Left ventricle myocardium superior (tissue), 1 donor: Measurements from ENCODE around the gene BGN. TPM values are rescaled to one million over a fixed set of nuclear protein-coding genes. Genes with fewer than 3 reads are reported as not detected.

Experiments used
- ATAC-seq: fragments of 200-7000 bp; cut with Tn5 transposase; one replicate; pipeline ENCODE4 v1.9.1; 2020; ENCODE audit warnings: mild to moderate bottlenecking, moderate library complexity
- DNase-seq: peaks from one replicate; pipeline ENCODE4 v3.0.0-alpha.2; 2020
- intact Hi-C: fragments of 100-400 bp; cut with micrococcal nuclease; formaldehyde crosslinking; loops from one replicate; pipeline ENCODE4 v1.11.0; 2022
- total RNA-seq: library from RNA; stranded (reverse); fragmentation: NEBNext Ultra II Directional; extraction: Animal tissue kit (Norgen Biotek cat#: 25700); gene quantifications from one replicate; pipeline ENCODE4 v1.2.1, GENCODE V29; 2021
- donor health status: DM: no; HTN: yes; CAD: no; lungs with severe emphysema.

The BGN gene
- total RNA-seq, 1 donor from 2014 or later, result 40.6 TPM

GRCh38 chrX:153477364-153477857, 17.4 kb upstream of the BGN start:
- DNase-seq (no peak), ATAC-seq (no peak)
- intact Hi-C loops, result no loop called here

DNA sequence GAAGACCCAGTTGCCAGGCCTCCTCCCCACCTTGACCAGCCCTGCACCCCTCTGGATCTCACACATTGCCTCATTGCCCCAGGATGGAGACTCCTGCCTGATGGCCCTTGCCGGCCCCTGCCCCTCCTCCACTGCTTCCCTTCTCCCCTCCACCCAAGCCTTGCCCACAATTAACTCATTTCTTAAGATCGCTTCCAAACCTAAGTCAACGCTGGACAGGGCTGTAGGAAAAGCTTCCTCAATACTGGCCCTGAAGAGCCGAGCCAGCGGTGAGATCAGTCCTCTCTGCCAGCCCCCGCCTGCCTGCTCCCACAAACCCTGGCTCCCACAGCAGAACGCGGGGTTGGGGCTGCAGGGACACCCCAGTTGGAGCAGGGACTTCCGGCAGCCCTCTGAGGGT, 16.9 kb upstream of the BGN start:
- intact Hi-C loops, result no loop called here
- ATAC-seq, result peak; percentile 65
- DNase-seq, result peak; percentile 55

- intact Hi-C loops, result no loop called here
- ATAC-seq (no peak), DNase-seq (no peak)
These were observed 16.0 kb upstream of the BGN start for GRCh38 chrX:153478746-153479145.

- intact Hi-C loops, result no loop called here
- ATAC-seq (no peak), DNase-seq (no peak)
These were observed 13.7 kb upstream of the BGN start for GRCh38 chrX:153481043-153481442.

- no peak for ATAC-seq
- DNase-seq, result no peak
- intact Hi-C loops, result no loop called here
These were observed 12.3 kb upstream of the BGN start for GRCh38 chrX:153482376-153483015.

- ATAC-seq, result no peak
- no peak for DNase-seq
- intact Hi-C loops, result no loop called here
These were observed 9.2 kb upstream of the BGN start for GRCh38 chrX:153485396-153486080.

DNA sequence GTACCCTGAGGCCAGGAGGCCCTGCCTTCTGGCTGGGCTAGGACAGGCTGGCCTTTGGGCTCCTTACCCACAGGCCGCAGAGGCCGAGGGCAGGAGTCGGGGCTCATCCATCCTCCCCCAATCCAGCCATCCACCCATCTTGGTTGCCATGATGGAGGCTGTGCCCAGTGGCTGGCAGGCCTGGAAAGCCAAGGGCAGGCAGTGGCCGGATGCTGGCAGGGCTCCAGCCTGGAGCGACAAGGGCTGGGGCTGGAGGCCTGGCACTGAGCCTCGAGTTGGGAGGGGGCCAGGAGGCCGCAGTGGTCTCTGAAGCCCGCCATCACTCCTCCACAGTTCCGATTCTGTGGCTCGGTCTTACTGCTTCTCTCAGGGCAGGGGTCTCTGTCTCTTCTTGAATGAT, 8.6 kb upstream of the BGN start:
- DNase-seq (no peak), ATAC-seq (no peak)
- intact Hi-C loops, result no loop called here

DNA sequence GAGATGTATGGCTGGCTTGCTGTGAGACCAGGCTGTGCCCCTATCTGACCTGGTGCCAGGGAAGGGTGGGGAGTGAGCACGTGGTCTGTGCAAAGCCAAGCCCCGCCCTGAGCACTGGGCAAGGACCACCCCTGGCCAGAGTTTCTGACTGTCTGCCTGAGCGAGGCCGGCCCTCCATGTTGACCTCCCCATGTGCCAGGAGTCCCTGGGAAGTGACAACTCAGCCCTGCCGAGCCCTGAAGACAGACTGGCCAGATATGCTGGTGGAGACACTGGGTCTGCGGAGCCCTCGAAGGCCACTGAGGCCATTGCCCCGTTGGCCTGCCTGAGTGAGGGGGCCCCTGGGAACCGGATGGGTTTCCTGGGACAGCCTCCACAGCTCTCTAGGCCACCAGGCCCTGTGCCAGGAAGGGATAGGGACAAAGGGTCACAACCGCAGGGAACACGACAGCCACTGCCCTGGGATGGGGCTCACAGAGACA, 7.1 kb upstream of the BGN start:
- DNase-seq (peak; percentile 54), ATAC-seq (peak; percentile 19)
- intact Hi-C loops, result no loop called here

- intact Hi-C loops, result no loop called here
- ATAC-seq, result peak; percentile 78
- peak; percentile 63 for DNase-seq
These were observed 6.4 kb upstream of the BGN start for GRCh38 chrX:153488231-153488914.

- no peak for DNase-seq
- intact Hi-C loops, result no loop called here
- ATAC-seq, result no peak
These were observed 4.4 kb upstream of the BGN start for GRCh38 chrX:153490217-153490930.

GRCh38 chrX:153491351-153491914, 3.3 kb upstream of the BGN start:
- DNase-seq (no peak), ATAC-seq (no peak)
- intact Hi-C loops, result no loop called here

- DNase-seq (no peak), ATAC-seq (no peak)
- intact Hi-C loops, result no loop called here
These were observed 2.9 kb upstream of the BGN start for GRCh38 chrX:153491918-153492317.

GRCh38 chrX:153492543-153492942, 2.2 kb upstream of the BGN start:
- ATAC-seq, result no peak
- no peak for DNase-seq
- intact Hi-C loops, result no loop called here

- intact Hi-C loops, result no loop called here
- ATAC-seq, result no peak
- no peak for DNase-seq
These were observed 1.7 kb upstream of the BGN start for GRCh38 chrX:153493085-153493484.

- ATAC-seq (peak; percentile 41), DNase-seq (no peak)
- intact Hi-C loops, result no loop called here
These were observed 719 bp upstream of the BGN start for GRCh38 chrX:153494061-153494460.

DNA sequence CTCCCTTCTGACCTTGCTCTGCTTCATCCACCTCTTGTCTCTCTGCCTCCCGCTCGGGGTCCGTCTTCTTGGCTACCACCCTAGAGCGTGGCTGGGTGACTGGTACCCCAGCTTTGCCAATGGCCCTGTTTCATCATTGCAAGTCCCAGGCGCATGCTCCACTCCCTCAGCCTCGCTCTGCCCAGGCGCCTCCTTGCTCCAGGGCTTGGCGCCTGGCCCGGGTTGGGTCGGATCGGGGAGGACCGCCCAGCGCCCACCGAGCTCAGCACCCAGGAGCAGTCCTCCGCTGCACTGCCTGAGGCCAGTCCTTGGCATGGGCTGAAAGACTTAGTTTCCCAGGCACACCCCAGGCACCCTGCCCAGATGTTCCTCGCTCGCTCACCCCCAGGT, 577 bp downstream of the BGN start:
- intact Hi-C loops, result no loop called here
- peak; percentile 53 for DNase-seq
- ATAC-seq, result peak; percentile 45

GRCh38 chrX:153495903-153496589, 1.3 kb downstream of the BGN start:
- intact Hi-C loops, result no loop called here
- DNase-seq (no peak), ATAC-seq (no peak)

DNA sequence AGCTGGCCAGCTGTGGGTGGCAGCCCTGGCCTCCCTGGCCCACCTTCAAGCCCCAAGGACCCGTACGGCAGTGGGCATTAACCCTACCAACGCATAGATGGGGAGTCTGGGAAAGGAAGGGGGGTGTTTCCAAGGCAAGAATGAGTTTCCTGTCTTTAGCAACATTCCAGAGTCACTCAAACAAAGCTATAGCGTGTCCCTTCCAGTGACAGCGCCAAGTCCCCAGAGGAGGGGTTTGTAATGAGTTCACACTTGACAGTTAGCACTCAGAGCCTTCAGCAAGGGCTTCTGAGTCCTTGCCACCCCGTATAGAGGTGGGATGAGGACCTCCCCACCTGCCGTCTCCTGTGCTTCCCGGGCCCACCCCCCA, 1.8 kb downstream of the BGN start:
- no peak for DNase-seq
- ATAC-seq, result no peak
- intact Hi-C loops, result no loop called here

GRCh38 chrX:153498453-153498852, 3.7 kb downstream of the BGN start:
- intact Hi-C loops, result no loop called here

More at GRCh38 chrX:153498453-153498852, 3.7 kb downstream of the BGN start:
- DNase-seq, result no peak
- ATAC-seq, result no peak
